GM10847 (cell line): Measurements from ENCODE around the gene FRMD4B.

Experiments used
- POLR2A ChIP-seq: IDR thresholded peaks from 2 replicates; pipeline ENCODE4 v1.6.1; 2011; ENCODE audit not compliant: insufficient read length; ENCODE audit errors: extremely low read depth

Gene FRMD4B

GRCh38 chr3:69226071-69226470 is 159.8 kb downstream of the FRMD4B start:
- TF ChIP-seq POLR2A: no peak

DNA sequence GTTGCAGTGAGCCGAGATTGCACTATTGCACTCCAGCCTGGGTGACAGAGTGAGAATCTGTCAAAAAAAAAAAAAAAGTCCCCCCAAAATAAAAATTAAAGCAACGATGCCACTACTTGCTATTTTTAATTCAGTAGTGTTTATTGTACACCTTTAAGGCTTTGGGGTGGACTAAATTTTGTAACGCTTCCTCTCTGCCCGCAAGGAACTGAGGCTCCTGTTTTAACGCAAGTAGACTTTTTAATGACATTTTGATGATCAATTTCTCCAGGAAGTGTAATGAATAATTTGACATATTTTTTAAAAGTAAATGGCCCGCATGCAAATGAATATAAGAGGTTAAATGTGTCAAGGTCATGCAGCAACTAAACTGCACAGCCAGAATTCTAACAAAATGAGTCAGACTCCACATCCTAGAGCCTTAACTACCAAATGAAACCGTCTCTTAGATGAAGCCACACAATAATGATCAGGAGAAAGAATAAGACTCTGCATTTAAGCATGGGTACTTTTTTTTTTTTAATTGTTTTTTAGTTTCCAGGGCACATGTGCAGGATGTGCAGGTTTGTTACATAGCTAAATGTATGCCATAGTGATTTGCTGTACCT is 166.7 kb downstream of the FRMD4B start:
- TF ChIP-seq POLR2A: no peak

- TF ChIP-seq POLR2A: no peak
These were observed 167.8 kb downstream of the FRMD4B start for GRCh38 chr3:69218079-69218478.

- no peak for TF ChIP-seq POLR2A
These were observed 168.9 kb downstream of the FRMD4B start for GRCh38 chr3:69216981-69217380.

GRCh38 chr3:69214241-69214640 is 171.6 kb downstream of the FRMD4B start:
- TF ChIP-seq POLR2A: no peak

DNA sequence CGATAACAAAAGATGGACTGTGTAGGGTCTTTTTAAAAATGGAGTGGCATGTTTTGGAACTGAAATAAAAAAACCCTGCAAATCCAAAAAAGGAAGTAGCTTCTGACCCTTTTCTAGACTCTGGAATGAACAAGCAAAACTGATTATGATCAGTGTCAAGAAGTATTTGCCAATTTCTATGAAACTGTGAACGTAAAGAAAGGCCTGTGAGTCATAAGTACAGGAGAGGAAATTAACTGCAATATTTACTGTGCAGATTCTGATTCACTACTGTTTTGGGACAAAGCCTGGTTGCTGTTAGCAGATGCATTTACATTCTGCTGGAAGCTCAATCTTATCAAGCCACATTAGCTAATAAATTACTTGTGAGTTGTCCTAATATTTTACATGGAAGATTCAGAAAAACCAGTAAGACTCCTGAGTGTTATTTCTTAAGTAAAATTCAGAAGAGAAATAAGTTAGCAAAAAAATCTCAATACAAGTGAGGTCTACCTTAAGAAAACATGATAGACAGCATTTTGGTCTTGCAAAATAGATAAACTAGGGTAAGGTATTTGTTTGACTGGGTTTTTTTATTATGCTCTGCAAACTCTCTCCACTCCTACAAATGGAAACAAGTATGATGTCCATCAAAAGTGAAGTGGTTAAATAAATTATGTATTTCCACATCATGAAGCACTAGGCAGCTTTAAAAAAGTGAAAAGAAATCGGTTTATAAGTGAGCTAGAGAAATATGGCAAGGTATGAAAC is 173.3 kb downstream of the FRMD4B start:
- no peak for TF ChIP-seq POLR2A

DNA sequence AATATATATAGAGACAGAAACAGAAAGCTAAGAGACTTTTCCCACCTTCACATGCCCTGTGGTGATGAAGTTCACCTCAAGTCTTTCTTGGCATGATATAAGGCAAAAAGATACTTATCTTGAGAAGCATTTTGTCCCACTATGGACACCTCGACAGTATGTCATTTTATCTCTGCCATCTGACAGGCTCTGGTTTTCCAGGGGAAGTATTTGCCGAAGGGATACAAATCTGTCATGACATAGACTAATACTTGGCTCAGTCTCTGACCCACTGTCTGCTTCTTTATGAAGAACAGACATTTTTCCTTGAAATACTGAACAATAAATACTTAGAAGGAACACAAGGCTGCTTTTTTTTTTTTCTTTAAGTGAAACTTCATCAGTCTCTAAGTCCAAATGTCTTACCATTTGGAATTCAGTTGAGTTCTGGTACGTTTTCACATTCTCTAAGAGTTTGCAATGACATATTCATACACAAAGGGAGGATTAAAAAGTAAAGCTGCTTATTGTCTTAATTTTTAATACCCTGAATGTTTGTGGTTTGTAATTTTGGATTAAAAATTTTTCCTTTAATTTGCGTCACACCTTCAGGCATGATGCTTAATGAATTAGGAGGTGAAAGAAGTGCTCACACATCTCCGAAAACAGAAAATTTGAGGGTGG is 175.7 kb downstream of the FRMD4B start:
- TF ChIP-seq POLR2A: no peak

DNA sequence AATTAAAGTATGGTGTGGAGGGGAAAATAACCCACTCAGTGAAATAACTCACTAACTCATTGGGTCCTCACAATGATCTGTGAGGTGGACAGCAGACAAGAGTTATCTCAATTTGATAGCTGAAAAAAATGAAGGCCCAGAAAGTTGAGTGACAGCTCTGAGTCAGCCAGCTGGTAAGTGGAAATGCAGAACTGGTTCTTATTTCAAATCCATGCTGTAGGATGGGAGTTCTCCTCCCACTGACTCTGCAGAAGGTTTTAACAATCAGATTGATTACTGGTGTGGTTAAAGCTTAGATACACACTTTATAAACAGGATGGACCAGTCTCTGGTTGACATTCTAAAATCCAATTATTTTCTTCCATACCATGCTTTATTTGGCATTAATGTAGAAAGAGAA is 176.5 kb downstream of the FRMD4B start:
- no peak for TF ChIP-seq POLR2A

GRCh38 chr3:69207031-69207430 is 178.9 kb downstream of the FRMD4B start:
- TF ChIP-seq POLR2A: no peak

DNA sequence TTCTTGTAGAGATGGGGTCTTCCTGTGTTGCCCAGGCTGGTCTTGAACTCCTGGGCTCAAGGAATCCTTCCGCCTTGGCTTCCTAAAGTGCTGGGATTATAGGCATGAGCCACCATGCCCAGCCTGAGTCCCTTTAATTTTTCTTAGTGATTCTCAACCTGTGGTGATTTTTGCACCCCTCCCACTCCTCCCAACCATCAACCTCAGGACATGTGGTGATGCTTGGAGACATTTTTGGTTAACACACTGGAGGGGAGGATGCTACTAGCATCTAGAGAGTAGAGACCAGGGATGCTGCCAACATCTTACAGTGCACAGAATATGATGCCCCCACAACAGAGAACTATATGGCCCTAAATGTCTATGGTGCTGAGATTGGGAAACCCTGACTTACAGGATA is 180.5 kb downstream of the FRMD4B start:
- no peak for TF ChIP-seq POLR2A

DNA sequence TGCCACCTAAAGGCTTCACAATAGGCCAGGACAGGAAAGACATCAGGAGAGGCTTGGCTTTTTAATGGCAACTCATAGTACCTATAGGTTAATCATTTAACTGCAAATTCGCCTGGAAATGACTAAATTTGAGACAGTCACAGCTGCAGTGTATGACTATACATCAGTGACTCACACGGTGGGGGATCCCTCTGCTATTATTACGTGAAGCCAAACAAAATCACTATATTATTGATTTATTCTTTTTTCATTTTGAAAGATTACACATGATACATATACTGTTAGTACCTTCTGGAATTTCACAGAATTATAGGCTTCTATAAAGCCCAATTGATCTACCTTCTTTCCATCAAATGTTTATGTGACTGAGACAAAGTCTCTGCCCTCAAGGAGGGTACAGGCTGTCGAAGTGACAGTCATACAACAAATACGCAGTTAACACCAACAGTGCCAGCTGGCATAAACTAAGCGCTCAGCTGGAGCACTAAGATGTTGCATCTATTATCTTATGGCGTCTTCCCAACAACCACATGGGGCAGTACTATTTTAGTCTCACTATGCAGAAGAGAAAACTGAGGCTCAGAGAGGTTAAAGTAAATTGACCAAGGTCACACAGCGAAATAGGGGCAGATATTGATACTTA is 181.5 kb downstream of the FRMD4B start:
- TF ChIP-seq POLR2A: no peak

DNA sequence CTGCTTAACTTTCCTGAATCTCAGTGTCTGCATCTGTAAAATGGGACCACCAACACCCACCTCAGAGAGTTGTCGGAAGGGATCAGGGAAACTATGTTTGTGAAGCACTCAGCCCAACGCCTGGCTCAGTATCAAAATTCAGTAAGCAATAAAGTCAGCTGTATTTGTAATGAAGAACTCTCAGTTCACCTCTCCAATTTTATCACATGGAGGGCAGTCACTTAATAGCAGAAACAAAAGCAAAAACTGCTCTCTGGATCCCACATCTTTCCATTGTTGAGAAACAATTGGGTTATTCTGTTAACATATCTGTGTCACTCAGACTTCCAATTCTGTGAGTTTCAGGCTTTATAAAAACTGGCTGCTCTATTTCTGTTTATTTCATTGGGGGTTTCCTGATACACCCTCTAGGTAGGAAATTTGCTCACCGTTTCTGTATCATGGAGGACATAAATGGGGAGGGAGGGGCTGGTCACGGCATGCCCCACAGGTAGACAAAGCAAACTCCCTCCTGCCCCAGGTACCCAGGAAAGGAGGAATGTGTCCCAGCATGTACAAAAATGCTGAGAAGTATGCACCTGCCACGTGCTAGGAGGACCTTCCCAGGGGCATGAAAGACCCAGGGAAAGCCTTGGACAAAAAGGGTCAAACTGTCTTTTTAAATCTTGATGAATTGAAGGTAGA is 182.1 kb downstream of the FRMD4B start:
- no peak for TF ChIP-seq POLR2A

GRCh38 chr3:69201658-69202057 is 184.2 kb downstream of the FRMD4B start:
- no peak for TF ChIP-seq POLR2A

DNA sequence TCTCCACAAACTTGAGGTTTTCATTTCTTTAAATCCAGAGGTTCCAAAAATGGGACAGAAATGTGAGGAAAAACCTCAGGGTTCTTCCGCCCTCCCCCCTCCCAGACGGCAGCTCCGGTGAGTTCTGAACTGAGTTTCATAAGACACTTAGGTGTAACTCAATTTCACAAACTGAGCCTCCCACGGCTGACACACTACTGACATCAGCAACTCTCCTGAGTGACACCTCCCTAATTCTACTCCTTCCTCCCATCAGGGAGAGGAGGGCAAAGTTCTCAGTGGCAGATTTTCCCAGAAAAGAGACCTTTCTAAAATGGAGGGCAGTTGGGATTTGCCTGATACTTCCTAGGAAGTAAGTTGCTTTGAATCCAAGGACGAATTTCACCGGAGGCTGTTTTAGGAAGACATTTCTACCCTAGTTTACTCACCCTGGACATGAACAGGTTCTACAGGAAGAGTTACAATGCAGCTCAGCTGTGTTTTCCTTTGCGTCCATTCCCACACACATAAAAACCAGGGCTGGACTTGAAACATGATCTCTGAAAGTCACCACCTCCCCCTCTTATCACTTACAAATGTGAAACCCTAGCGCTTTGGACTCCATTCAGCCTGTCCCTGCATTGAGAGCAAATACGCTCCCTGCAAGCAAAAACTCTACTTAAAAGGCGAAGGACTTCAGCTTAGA is 185.4 kb downstream of the FRMD4B start:
- TF ChIP-seq POLR2A: no peak

DNA sequence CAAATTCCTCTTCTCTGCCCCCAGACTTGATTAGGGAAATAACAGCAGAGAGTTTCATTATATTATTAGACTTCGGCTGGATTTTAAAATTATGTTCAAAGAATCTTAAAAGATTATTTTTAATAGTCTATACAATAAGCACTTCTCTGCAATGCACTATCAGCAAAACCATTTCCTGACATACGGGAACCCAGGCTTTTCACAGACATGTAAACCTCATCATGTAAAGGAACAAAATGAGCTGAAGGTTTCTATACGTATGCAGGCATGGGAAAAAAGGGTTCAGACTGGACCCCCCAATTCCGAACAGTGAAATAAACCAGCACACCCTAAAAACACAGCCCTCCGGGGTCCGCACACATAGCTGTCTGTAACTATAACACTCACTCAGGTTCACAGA is 185.9 kb downstream of the FRMD4B start:
- no peak for TF ChIP-seq POLR2A
